Left lung (tissue), 10 donors: ENCODE measurements around the gene DSCAM. TPM values are rescaled to one million over a fixed set of nuclear protein-coding genes. Genes with fewer than 3 reads are reported as not detected.
A peak's percentile ranks its signal among the peaks of the same experiment; 100 is the strongest.

ENCODE experiments used
- ATAC-seq: fragments of 200-7000 bp; cut with Tn5 transposase; one replicate; pipeline ENCODE4 v1.9.1; 2020; ENCODE audit warnings: moderate library complexity
- DNase-seq, 4 donors: peaks; one replicate each; pipeline ENCODE4 v3.0.0-alpha.2; 2013 to 2020
- H3K27ac ChIP-seq, 2 donors: fragments of 200-600 bp; sonication (generic) in 1 of 2; one replicate each; pipeline versions ENCODE4 v1.5.0 to v1.8.0; 2020 to 2021
- H3K27me3 ChIP-seq, 2 donors: fragments of 200-600 bp; sonication (generic) in 1 of 2; one replicate each; pipeline versions ENCODE4 v1.5.0 to v1.8.0; 2020 to 2021
- H3K36me3 ChIP-seq, 2 donors: fragments of 200-600 bp; sonication (generic) in 1 of 2; one replicate each; pipeline versions ENCODE4 v1.5.0 to v1.8.0; 2020 to 2021
- H3K4me1 ChIP-seq, 2 donors: fragments of 200-600 bp; one replicate each; pipeline ENCODE4 v1.8.0; 2021
- H3K4me3 ChIP-seq, 2 donors: fragments of 200-600 bp; sonication (generic) in 1 of 2; one replicate each; pipeline versions ENCODE4 v1.5.0 to v1.8.0; 2020 to 2021; ENCODE audit warnings: mild to moderate bottlenecking in 1 of 2
- H3K9me3 ChIP-seq, 2 donors: fragments of 200-600 bp; sonication (generic) in 1 of 2; one replicate each; pipeline versions ENCODE4 v1.5.0 to v1.8.0; 2020 to 2021
- intact Hi-C, 2 donors: fragments of 100-400 bp; cut with DNase I; formaldehyde crosslinking; loops; one replicate each; pipeline versions ENCODE4 v1.11.2 to v1.14.2; 2022
- polyA plus RNA-seq, 6 donors: library from polyadenylated mRNA; unstranded; fragments of 120-200 nt; gene quantifications; one replicate each; pipeline ENCODE4 v1.2.1, GENCODE V29; 2013; ENCODE audit not compliant: insufficient read length in 6 of 6
- total RNA-seq, 2 donors: library from RNA; stranded (reverse); fragmentation: NEBNext Ultra II Directional; extraction: Animal tissue kit (Norgen Biotek cat#: 25700); gene quantifications; one replicate each; pipeline ENCODE4 v1.2.1, GENCODE V29; 2021
- TF ChIP-seq, protein P1 (sequence below), 2 donors: fragments of 200-600 bp; sonication (generic) in 1 of 2; IDR thresholded peaks; one replicate each; pipeline versions ENCODE4 v1.5.0 to v1.8.0; 2021; ENCODE audit warnings: antibody characterized with exemption in 2 of 2
- donor health status: DM: no; HTN: yes; CAD: no.
- donor health status: DM: no; HTN: no; CAD: no.

DSCAM gene
- total and polyA plus RNA-seq, 8 donors, result 0.03 to 0.24 (median 0.07) TPM; not detected in 1

DNA sequence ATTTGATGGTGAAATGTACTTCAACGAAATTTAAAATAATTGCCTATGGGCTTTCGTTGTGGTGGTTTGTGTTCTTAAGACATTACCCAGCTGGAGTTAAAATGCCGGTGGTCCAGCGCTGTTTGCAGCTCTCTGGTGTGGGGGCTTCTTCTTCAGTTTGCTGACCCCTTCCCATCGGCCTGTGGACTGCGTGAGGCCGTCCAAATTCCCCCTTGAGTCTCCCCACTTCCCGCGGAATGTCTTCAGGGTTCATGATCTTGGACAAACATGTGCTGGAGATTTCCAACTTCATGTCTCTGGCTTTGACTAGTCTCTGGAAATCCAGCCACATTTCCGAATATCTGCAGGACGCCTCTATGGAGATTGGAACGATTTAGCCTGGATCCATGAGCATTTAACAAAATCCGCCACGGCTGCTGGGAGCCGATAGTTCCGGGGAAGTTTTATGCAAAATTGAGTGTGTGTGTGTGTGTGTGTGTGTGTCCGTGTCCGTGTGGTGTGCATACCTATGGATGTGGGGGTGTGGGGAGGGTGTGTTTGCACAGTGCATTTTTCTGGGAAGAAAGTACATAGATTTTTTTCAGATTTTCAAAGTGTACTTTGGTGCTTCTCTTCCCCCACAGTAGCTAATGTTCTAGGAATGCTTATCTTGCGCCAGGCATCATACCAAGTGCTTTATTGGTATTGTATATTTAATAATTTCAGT, 862.5 kb downstream of the DSCAM start:
- no peaks in the 10 kb centered on the region for H3K36me3 ChIP-seq
- no peaks in the 10 kb centered on the region for H3K27me3 ChIP-seq
- TF ChIP-seq, protein P1, sequence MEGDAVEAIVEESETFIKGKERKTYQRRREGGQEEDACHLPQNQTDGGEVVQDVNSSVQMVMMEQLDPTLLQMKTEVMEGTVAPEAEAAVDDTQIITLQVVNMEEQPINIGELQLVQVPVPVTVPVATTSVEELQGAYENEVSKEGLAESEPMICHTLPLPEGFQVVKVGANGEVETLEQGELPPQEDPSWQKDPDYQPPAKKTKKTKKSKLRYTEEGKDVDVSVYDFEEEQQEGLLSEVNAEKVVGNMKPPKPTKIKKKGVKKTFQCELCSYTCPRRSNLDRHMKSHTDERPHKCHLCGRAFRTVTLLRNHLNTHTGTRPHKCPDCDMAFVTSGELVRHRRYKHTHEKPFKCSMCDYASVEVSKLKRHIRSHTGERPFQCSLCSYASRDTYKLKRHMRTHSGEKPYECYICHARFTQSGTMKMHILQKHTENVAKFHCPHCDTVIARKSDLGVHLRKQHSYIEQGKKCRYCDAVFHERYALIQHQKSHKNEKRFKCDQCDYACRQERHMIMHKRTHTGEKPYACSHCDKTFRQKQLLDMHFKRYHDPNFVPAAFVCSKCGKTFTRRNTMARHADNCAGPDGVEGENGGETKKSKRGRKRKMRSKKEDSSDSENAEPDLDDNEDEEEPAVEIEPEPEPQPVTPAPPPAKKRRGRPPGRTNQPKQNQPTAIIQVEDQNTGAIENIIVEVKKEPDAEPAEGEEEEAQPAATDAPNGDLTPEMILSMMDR (IDR thresholded peaks at IDR 0.05), result no peak
- no peak overlapping the region for H3K27ac ChIP-seq
- ATAC-seq (peak; percentile 53), DNase-seq (peak in 2 of 4 donors; percentile 26 to 59)
- intact Hi-C loops, result no loop called here
- H3K4me3 ChIP-seq, result no peak overlapping the region
- no peaks in the 10 kb centered on the region for H3K4me1 ChIP-seq
- no peaks in the 10 kb centered on the region for H3K9me3 ChIP-seq

DNA sequence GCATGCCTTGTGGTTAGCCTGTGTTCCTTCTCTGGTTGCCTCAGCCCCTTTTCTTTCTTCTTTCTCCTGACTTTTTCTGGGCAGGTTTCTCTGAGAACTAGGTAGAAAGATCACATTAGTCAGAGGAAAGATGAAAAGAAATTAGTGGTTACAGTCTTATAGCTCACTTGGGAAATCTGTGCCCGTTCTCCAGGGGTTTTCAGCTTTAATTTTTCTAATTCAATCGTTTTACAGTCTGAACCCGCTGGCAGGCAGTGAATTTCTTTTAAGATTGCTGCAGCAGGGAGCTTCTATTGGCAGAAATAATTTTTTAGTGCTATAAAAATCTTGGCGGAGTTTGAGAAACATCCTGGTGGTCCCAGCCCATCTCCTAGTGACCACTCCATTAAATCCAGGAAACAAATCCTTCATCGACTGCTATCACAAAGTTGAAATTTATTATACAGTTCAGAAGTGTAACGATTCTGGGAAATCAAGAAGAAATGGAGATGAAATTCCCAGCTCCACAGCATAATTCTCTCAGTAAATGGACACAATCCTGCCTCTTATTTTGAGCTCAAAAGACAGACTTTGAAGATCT, 866.6 kb downstream of the DSCAM start:
- TF ChIP-seq, protein P1 (IDR thresholded peaks at IDR 0.05), result no peak
- Histone ChIP-seq H3K4me3 (no peak overlapping the region), H3K36me3 (no peaks in the 10 kb centered on the region), H3K27ac (no peak overlapping the region), H3K9me3 (peaks cover 0 to 6% of the 10 kb centered on the region in 2 donors), H3K4me1 (no peaks in the 10 kb centered on the region), H3K27me3 (no peaks in the 10 kb centered on the region)
- intact Hi-C loops, result no loop called here
- DNase-seq (no peak), ATAC-seq (no peak)

DNA sequence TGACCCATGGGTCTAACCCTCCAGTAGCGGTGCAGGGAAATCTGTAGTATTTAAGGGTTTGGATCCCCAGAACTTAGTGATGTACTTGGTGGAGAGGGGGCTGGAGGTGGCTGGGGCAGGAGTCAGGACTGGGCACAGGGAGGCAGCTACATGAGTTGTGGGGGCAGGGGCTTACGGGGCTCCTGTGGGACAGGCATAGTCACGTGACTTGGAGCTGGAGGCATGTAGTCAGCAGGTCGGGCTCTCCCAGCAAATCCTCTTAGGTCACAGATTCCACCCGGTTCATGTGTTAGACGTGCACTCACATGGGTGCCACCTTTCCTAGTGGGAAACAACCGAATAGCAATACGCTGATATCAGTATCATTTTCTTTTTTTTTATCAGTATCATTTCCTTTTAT, 867.6 kb downstream of the DSCAM start:
- intact Hi-C loops, result no loop called here
- DNase-seq (no peak), ATAC-seq (no peak)
- Histone ChIP-seq H3K27ac (no peak overlapping the region), H3K36me3 (no peaks in the 10 kb centered on the region), H3K4me3 (no peak overlapping the region), H3K27me3 (no peaks in the 10 kb centered on the region), H3K4me1 (no peaks in the 10 kb centered on the region), H3K9me3 (peaks cover 0 to 6% of the 10 kb centered on the region in 2 donors)
- TF ChIP-seq, protein P1 (IDR thresholded peaks at IDR 0.05), result no peak

DNA sequence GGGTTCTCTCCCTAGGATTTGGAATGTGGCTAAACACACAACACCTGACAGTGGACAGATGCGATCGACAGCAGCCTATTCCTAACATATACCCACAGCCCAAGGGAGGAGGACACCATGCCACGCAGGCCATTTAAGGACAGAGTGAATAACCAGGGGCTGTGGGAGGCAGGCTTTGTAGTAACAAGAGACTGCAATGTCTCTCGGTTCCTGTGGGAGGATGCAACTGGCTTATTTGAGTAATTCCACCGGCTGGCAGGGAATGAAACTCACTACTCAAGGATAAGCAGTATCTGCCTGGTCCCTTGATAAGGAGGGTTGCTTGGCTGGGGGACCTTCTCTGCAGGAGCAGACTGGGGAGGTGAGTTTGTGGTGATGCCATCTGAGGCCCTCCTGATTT, 870.2 kb downstream of the DSCAM start:
- no peak for DNase-seq
- no peak for ATAC-seq
- intact Hi-C loops, result no loop called here

More for the DNA sequence above, 870.2 kb downstream of the DSCAM start:
- H3K9me3 ChIP-seq, result peaks cover 0 to 6% of the 10 kb centered on the region in 2 donors
- H3K4me1 ChIP-seq, result no peaks in the 10 kb centered on the region
- H3K27me3 ChIP-seq, result no peaks in the 10 kb centered on the region
- H3K4me3 ChIP-seq, result no peak overlapping the region
- no peaks in the 10 kb centered on the region for H3K36me3 ChIP-seq
- no peak overlapping the region for H3K27ac ChIP-seq
- TF ChIP-seq, protein P1 (IDR thresholded peaks at IDR 0.05), result no peak
